K562 (cell line): ENCODE results near the gene CCDC136. TPM values are rescaled to one million over a fixed set of nuclear protein-coding genes. Genes with fewer than 3 reads are reported as not detected.
A peak's percentile ranks its signal among the peaks of the same experiment; 100 is the strongest.

Experiments
- ATAC-seq: fragments of 200-7000 bp; cut with Tn5 transposase; 3 replicates; pipeline ENCODE4 v1.9.1; 2020; ENCODE audit warnings: moderate library complexity
- BruUV-seq: library from RNA; stranded (reverse); fragments of 400-500 nt; replicated peaks from 2 replicates; lab custom pipeline; 2021; lab: Mats Ljungman, UMichigan
- CTCF ChIA-PET: fragments of 300-600 bp; formaldehyde crosslinking; extraction: SDS; loops from one replicate; lab custom pipeline; 2021; ENCODE audit warnings: low intra/inter-chr PET ratio; lab: Yijun Ruan, JAX
- POLR2A ChIA-PET: fragments of 300-600, 350-650 bp; sonication (Branson Sonifier 250); formaldehyde crosslinking; extraction: SDS; loops from one replicate; lab custom pipeline; 2021; ENCODE audit warnings: antibody characterized with exemption, inconsistent platforms; lab: Yijun Ruan, JAX
- DNase-seq, 4 experiments: peaks; one replicate each; pipeline versions ENCODE4 v3.0.0 to v3.0.0-alpha.2; 2011 to 2018; ENCODE audit warnings: low spot score in 3 of 4, mixed read lengths in 3 of 4; ENCODE audit errors: extremely low read depth in 1 of 4
- FAIRE-seq: peaks from 2 replicates; lab custom pipeline; 2011; peaks lifted over from hg19 to GRCh38; lab: Jason Lieb, UNC
- H2AFZ ChIP-seq: 2 replicates; pipeline ENCODE4 v1.6.0; 2011; ENCODE audit warnings: low read depth, low read length, control low read depth, inconsistent platforms
- H3K27ac ChIP-seq: fragments of 200-600 bp; 3 replicates; pipeline ENCODE4 v1.8.0; 2011; ENCODE audit warnings: low read depth, mild to moderate bottlenecking, control low read depth, inconsistent platforms, low read length, moderate library complexity, mixed read lengths; ENCODE audit errors: extremely low read depth
- H3K27me3 ChIP-seq, 2 experiments: fragments of 300-600 bp in 1 of 2; 2 replicates in 1 of 2; 3 replicates in 1 of 2; pipeline versions ENCODE4 v1.6.0 to v1.8.0; 2011; ENCODE audit warnings: inconsistent platforms in 2 of 2, low read length in 2 of 2, mild to moderate bottlenecking in 1 of 2, mixed read lengths in 1 of 2, moderate library complexity in 1 of 2; ENCODE audit not compliant: control insufficient read depth in 2 of 2, insufficient read depth in 2 of 2
- H3K36me3 ChIP-seq: fragments of 300-600 bp; 3 replicates; pipeline ENCODE4 v1.8.0; 2011; ENCODE audit warnings: mild to moderate bottlenecking, low read length, inconsistent platforms; ENCODE audit not compliant: control insufficient read depth, insufficient read depth
- H3K4me1 ChIP-seq, 2 experiments: fragments of 200-600 bp in 1 of 2; replicated peaks in 1 of 2; 2 replicates in 1 of 2; 3 replicates in 1 of 2; pipeline versions ENCODE4 v1.5.1 to v1.8.0; 2011; ENCODE audit warnings: inconsistent platforms in 2 of 2, low read length in 2 of 2, mild to moderate bottlenecking in 1 of 2, mixed read lengths in 1 of 2, moderate library complexity in 1 of 2; ENCODE audit not compliant: control insufficient read depth in 2 of 2, insufficient read depth in 2 of 2
- H3K4me2 ChIP-seq: 2 replicates; pipeline ENCODE4 v1.6.1; 2011; ENCODE audit warnings: low read length, control low read depth, inconsistent platforms, mixed read lengths; ENCODE audit not compliant: insufficient read depth
- H3K4me3 ChIP-seq: fragments of 200-600 bp; sonication (generic), shearing (Covaris generic); 2 replicates; pipeline ENCODE4 v1.5.1; 2016; ENCODE audit warnings: control low read depth, inconsistent platforms
- H3K79me2 ChIP-seq: fragments of 200-600 bp; 3 replicates; pipeline ENCODE4 v1.8.0; 2011; ENCODE audit warnings: low read length, inconsistent platforms; ENCODE audit not compliant: control insufficient read depth, insufficient read depth
- H3K9ac ChIP-seq, 2 experiments: 2 replicates each; pipeline versions ENCODE4 v1.6.0 to v1.6.1; 2011; ENCODE audit warnings: low read depth in 2 of 2, low read length in 2 of 2, control low read depth in 1 of 2, inconsistent platforms in 1 of 2, mild to moderate bottlenecking in 1 of 2, mixed read lengths in 1 of 2; ENCODE audit not compliant: insufficient read depth in 1 of 2
- H3K9me1 ChIP-seq: one replicate; pipeline ENCODE4 v1.6.0; 2011; ENCODE audit warnings: inconsistent platforms, mild to moderate bottlenecking, low read length, moderate library complexity; ENCODE audit not compliant: control insufficient read depth, insufficient read depth
- H3K9me3 ChIP-seq: replicated peaks from 2 replicates; pipeline ENCODE4 v1.5.1; 2011; ENCODE audit warnings: low read depth, low read length, inconsistent platforms; ENCODE audit not compliant: control insufficient read depth, insufficient read depth
- H4K20me1 ChIP-seq: replicated peaks from 2 replicates; pipeline ENCODE4 v1.6.1; 2011; ENCODE audit warnings: low read length, inconsistent platforms, mixed read lengths; ENCODE audit not compliant: control insufficient read depth, insufficient read depth
- ARHGAP35 ChIP-seq: fragments of 450-650 bp; IDR thresholded peaks from 2 replicates; pipeline ENCODE4 v1.6.1; 2018; ENCODE audit not compliant: partially characterized antibody
- FOS ChIP-seq: IDR thresholded peaks from 3 replicates; pipeline ENCODE4 v1.6.1; 2011; ENCODE audit not compliant: insufficient read length; ENCODE audit errors: extremely low read depth
- KLF16 ChIP-seq: IDR thresholded peaks from 2 replicates; pipeline ENCODE4 v1.6.1; 2016; ENCODE audit warnings: antibody characterized with exemption
- PHB2 ChIP-seq: fragments of 450-650 bp; IDR thresholded peaks from 2 replicates; pipeline ENCODE4 v1.6.1; 2017; ENCODE audit warnings: low read depth
- POLR2A ChIP-seq: fragments of 450-650 bp; conservative IDR thresholded peaks from 2 replicates; pipeline ENCODE4 v1.6.1; 2016
- XRCC5 ChIP-seq: fragments of 200-400 bp; formaldehyde crosslinking; IDR thresholded peaks from 2 replicates; pipeline ENCODE4 v1.6.1; 2017; ENCODE audit warnings: low read depth, mild to moderate bottlenecking, low read length
- ZNF318 ChIP-seq, 2 experiments: fragments of 450-650 bp; IDR thresholded peaks; 2 replicates each; pipeline ENCODE4 v1.6.1; 2016; ENCODE audit warnings: mild to moderate bottlenecking in 2 of 2, borderline replicate concordance in 1 of 2, low read depth in 1 of 2, moderate library complexity in 1 of 2
- WGBS: fragments of 100-300 bp; shearing (Covaris generic); methylation state at CpG from one replicate; pipeline ENCODE4 v1.1.6; 2016; ENCODE audit warnings: low coverage, mixed read lengths; ENCODE audit not compliant: insufficient coverage; ENCODE audit errors: missing lambda C conversion rate; 5-methylcytosine and 5-hydroxymethylcytosine counted together
- in situ Hi-C: fragments of 300-500 bp; cut with MboI; formaldehyde crosslinking; loops from 4 replicates; pipeline ENCODE4 v1.15.0; 2018; ENCODE audit warnings: inconsistent platforms, mixed read lengths
- intact Hi-C: fragments of 100-400 bp; cut with micrococcal nuclease; formaldehyde crosslinking; loops from 2 replicates; pipeline ENCODE4 v1.14.2; 2022
- polyA plus RNA-seq, 8 experiments: library from polyadenylated mRNA; depleted of rRNA in 4 of 8; stranded (reverse) in 5 of 8; unstranded in 3 of 8; fragments of >200 nt; fragmentation: Nextera tagmentation in 2 of 8; fragmentation: Illumina TruSeq in 1 of 8; extraction: Ambion mirVana in 2 of 8; extraction: Trizol in 1 of 8; gene quantifications; 2 replicates each; pipeline versions ENCODE4 v1.2.1 to v1.2.3, GENCODE V29; 2011 to 2014; ENCODE audit warnings: inconsistent platforms in 1 of 8, missing spikeins in 1 of 8
- total RNA-seq, 7 experiments: library from RNA; depleted of rRNA in 6 of 7; stranded (reverse); fragments of >200 nt in 6 of 7; fragmentation: Illumina TruSeq in 2 of 7; extraction: Trizol in 2 of 7; gene quantifications; 2 replicates each; pipeline versions ENCODE4 v1.2.1 to v1.2.3, GENCODE V29; 2011 to 2021; ENCODE audit warnings: low replicate concordance in 1 of 7

Gene CCDC136
- total and polyA plus RNA-seq, 9 of the 15 experiments (the other 6 are each of a cell fraction or from before 2014, with no cell fraction given): 2.4 to 40.8 (median 26.5) TPM

GRCh38 chr7:128867241-128867640 lies 75.5 kb downstream of the CCDC136 start:
- no peak overlapping the region for H2AFZ ChIP-seq
- in situ Hi-C loops: no loop called here
- peaks cover 45% of the 10 kb centered on the region for H3K36me3 ChIP-seq
- TF ChIP-seq ARHGAP35 (no peak), FOS (no peak), KLF16 (no peak), ZNF318 (IDR thresholded peaks at IDR 0.05; ENCODE audit: borderline replicate concordance in 1 of 2, low read depth in 1 of 2) (no peak), PHB2 (no peak), POLR2A (0 out of 2 replicates have a peak, but pooled peaks have one; percentile 23), XRCC5 (no peak)
- ATAC-seq (no peak), DNase-seq (no peak), FAIRE-seq (no peak)
- H3K27me3 ChIP-seq: no peaks in the 10 kb centered on the region
- 86% methylated on average over 4 of the region's 4 CpGs for WGBS
- H3K9ac ChIP-seq: no peak overlapping the region
- H3K4me3 ChIP-seq: no peak overlapping the region
- H3K9me3 ChIP-seq: no peaks in the 10 kb centered on the region
- CTCF ChIA-PET: no interaction called here
- BruUV-seq: no TSS peak
- no peaks in the 10 kb centered on the region; the same call in 1 of the 2 replicates for H4K20me1 ChIP-seq
- H3K79me2 ChIP-seq: peaks cover 44% of the 10 kb centered on the region
- H3K27ac ChIP-seq: no peak overlapping the region
- intact Hi-C loops: no loop called here
- no peak overlapping the region for H3K4me2 ChIP-seq
- POLR2A ChIA-PET: interaction anchor here (1.3 to 1.6 kb wide), 2 partner anchors 8 to 78 kb away, joined by 4 to 9 read pairs; no protein-coding TSS in a partner anchor
- peaks cover 2 to 32% of the 10 kb centered on the region in 2 experiments for H3K4me1 ChIP-seq
- H3K9me1 ChIP-seq: no peaks in the 10 kb centered on the region
